ENCODE results near the gene ZC3H15.

GRCh38 chr2:186498834-186499233, 12.8 kb downstream of the ZC3H15 start:
- TF ChIP-seq SUZ12 (IDR thresholded peaks at IDR 0.05; ENCODE audit: extremely low read depth, insufficient read depth, insufficient read length) (no peak), YY1 (IDR thresholded peaks at IDR 0.05; ENCODE audit: insufficient read depth, insufficient read length) (no peak)

Measured in NT2/D1 (cell line).